LNCaP clone FGC (cell line): ENCODE results near the gene PCGF2.

ENCODE experiments used
- DNase-seq: peaks from one replicate; pipeline ENCODE4 v3.0.0-alpha.2; 2011; ENCODE audit warnings: low read depth
- H3K4me3 ChIP-seq: 2 replicates; pipeline ENCODE4 v1.5.1; 2011; ENCODE audit warnings: mild to moderate bottlenecking, low read depth, low read length, control low read depth
- CTCF ChIP-seq: IDR thresholded peaks from 2 replicates; pipeline ENCODE4 v1.5.1; 2012; ENCODE audit warnings: mild to moderate bottlenecking; ENCODE audit not compliant: control insufficient read depth, insufficient read depth; ENCODE audit errors: extremely low read depth

Gene PCGF2

GRCh38 chr17:38751808-38752307 is 3.7 kb upstream of the PCGF2 start:
- DNase-seq = no peak
- no peak for TF ChIP-seq CTCF
- peak overlapping the region; percentile 99 for H3K4me3 ChIP-seq

GRCh38 chr17:38751144-38751807 is 3.1 kb upstream of the PCGF2 start:
- no peak for DNase-seq
- H3K4me3 ChIP-seq = peak overlapping the region; percentile 99
- TF ChIP-seq CTCF = no peak

- peak overlapping the region; percentile 99 for H3K4me3 ChIP-seq
- DNase-seq = no peak
- no peak for TF ChIP-seq CTCF
Observed at GRCh38 chr17:38750312-38751121, 2.4 kb upstream of the PCGF2 start.

GRCh38 chr17:38750044-38750311 is 1.8 kb upstream of the PCGF2 start:
- no peak for TF ChIP-seq CTCF
- DNase-seq = no peak
- peak overlapping the region; percentile 99 for H3K4me3 ChIP-seq

GRCh38 chr17:38749223-38750043 is 1.3 kb upstream of the PCGF2 start:
- DNase-seq = peak; percentile 63
- peak overlapping the region; percentile 99 for H3K4me3 ChIP-seq
- TF ChIP-seq CTCF = peak; percentile 31; the same call in 1 of the 2 replicates

- peak overlapping the region; percentile 99 for H3K4me3 ChIP-seq
- no peak for TF ChIP-seq CTCF
- DNase-seq = no peak
Observed at GRCh38 chr17:38748892-38749222, 721 bp upstream of the PCGF2 start.
